GM20000 (cell line): ENCODE results near the gene FAM193A.

ENCODE experiments used
- DNase-seq: peaks from one replicate; pipeline ENCODE4 v3.0.0; 2012; ENCODE audit warnings: low spot score
- CTCF ChIP-seq: IDR thresholded peaks from 2 replicates; pipeline ENCODE4 v1.5.1; 2012; ENCODE audit warnings: mild to moderate bottlenecking, control low read depth; ENCODE audit errors: extremely low read depth, missing control alignments

FAM193A gene

GRCh38 chr4:2741626-2742025, 205.2 kb downstream of the FAM193A start:
- peak; percentile 1 for DNase-seq
- TF ChIP-seq CTCF = no peak

GRCh38 chr4:2742081-2742822, 205.8 kb downstream of the FAM193A start:
- no peak for TF ChIP-seq CTCF

GRCh38 chr4:2742823-2743517, 206.5 kb downstream of the FAM193A start:
- TF ChIP-seq CTCF = no peak
- DNase-seq = no peak

More at GRCh38 chr4:2742081-2742822, 205.8 kb downstream of the FAM193A start:
- DNase-seq = no peak

GRCh38 chr4:2743518-2744445, 207.3 kb downstream of the FAM193A start:
- no peak for DNase-seq
- no peak for TF ChIP-seq CTCF

- DNase-seq = no peak
- TF ChIP-seq CTCF = no peak
These were observed 208.3 kb downstream of the FAM193A start for GRCh38 chr4:2744576-2745270.

GRCh38 chr4:2745516-2745915, 209.1 kb downstream of the FAM193A start:
- DNase-seq = no peak
- no peak for TF ChIP-seq CTCF
